SK-N-SH (cell line): Measurements from ENCODE around the gene USP32. TPM values are rescaled to one million over a fixed set of nuclear protein-coding genes. Genes with fewer than 3 reads are reported as not detected.

Source experiments
- CTCF ChIA-PET: fragments of 300-600, 350-600 bp; formaldehyde crosslinking; extraction: SDS; loops from one replicate; lab custom pipeline; 2021; lab: Yijun Ruan, JAX
- POLR2A ChIA-PET: fragments of 350-600 bp; sonication (Branson Sonifier 250); formaldehyde crosslinking; extraction: SDS; loops from one replicate; lab custom pipeline; 2020; ENCODE audit warnings: antibody characterized with exemption, inconsistent platforms; lab: Yijun Ruan, JAX
- DNase-seq: peaks from one replicate; pipeline ENCODE4 v3.0.0; 2012
- H2AFZ ChIP-seq: fragments of 200-600 bp; sonication (generic); 2 replicates; pipeline ENCODE4 v1.8.1; 2016; ENCODE audit warnings: antibody characterized with exemption, mild to moderate bottlenecking, low read depth
- H3F3A ChIP-seq: fragments of 200-600 bp; sonication (generic); replicated peaks from 2 replicates; pipeline ENCODE3; 2016; ENCODE audit warnings: antibody characterized with exemption, mild to moderate bottlenecking; ENCODE audit not compliant: insufficient read depth
- H3K27ac ChIP-seq, 2 experiments: fragments of 200-500 bp in 1 of 2; fragments of 200-600 bp in 1 of 2; sonication (Bioruptor generic) in 1 of 2; sonication (generic), shearing (Covaris generic) in 1 of 2; 2 replicates each; pipeline versions ENCODE4 v1.5.1 to v1.6.1; 2014 to 2016; ENCODE audit warnings: low read depth in 2 of 2, inconsistent platforms in 1 of 2, low read length in 1 of 2, mild to moderate bottlenecking in 1 of 2, mixed read lengths in 1 of 2
- H3K27me3 ChIP-seq: fragments of 200-600 bp; sonication (generic), shearing (Covaris generic); 2 replicates; pipeline ENCODE4 v1.6.1; 2016; ENCODE audit warnings: mixed run types; ENCODE audit not compliant: insufficient read depth
- H3K36me3 ChIP-seq, 2 experiments: fragments of 200-500 bp in 1 of 2; fragments of 200-600 bp in 1 of 2; sonication (Bioruptor generic) in 1 of 2; sonication (generic) in 1 of 2; replicated peaks in 1 of 2; 2 replicates each; pipeline versions ENCODE3 to v1.5.1; 2014 to 2016; ENCODE audit warnings: low read length in 1 of 2, mild to moderate bottlenecking in 1 of 2; ENCODE audit not compliant: insufficient read depth in 2 of 2, control insufficient read depth in 1 of 2
- H3K4me1 ChIP-seq, 2 experiments: fragments of 200-500 bp in 1 of 2; fragments of 200-600 bp in 1 of 2; sonication (Bioruptor generic) in 1 of 2; sonication (generic), shearing (Covaris generic) in 1 of 2; 2 replicates each; pipeline versions ENCODE4 v1.5.1 to v1.6.1; 2014 to 2016; ENCODE audit warnings: low read depth in 1 of 2, low read length in 1 of 2, mixed run types in 1 of 2; ENCODE audit not compliant: insufficient read depth in 2 of 2, control insufficient read depth in 1 of 2
- H3K4me2 ChIP-seq: fragments of 200-600 bp; sonication (generic), shearing (Covaris generic); 2 replicates; pipeline ENCODE4 v1.6.1; 2017; ENCODE audit warnings: mixed run types
- H3K4me3 ChIP-seq, 2 experiments: fragments of 200-500 bp in 1 of 2; fragments of 200-600 bp in 1 of 2; sonication (Bioruptor generic) in 1 of 2; sonication (generic), shearing (Covaris generic) in 1 of 2; 2 replicates each; pipeline versions ENCODE4 v1.5.1 to v1.8.1; 2014 to 2016; ENCODE audit warnings: low read depth in 2 of 2, inconsistent platforms in 1 of 2, low read length in 1 of 2, mild to moderate bottlenecking in 1 of 2, mixed read lengths in 1 of 2, moderate library complexity in 1 of 2
- H3K79me2 ChIP-seq: fragments of 200-600 bp; sonication (generic); 2 replicates; pipeline ENCODE4 v1.8.1; 2017; ENCODE audit warnings: mild to moderate bottlenecking; ENCODE audit not compliant: insufficient read depth
- H3K9ac ChIP-seq: fragments of 200-600 bp; sonication (generic); 2 replicates; pipeline ENCODE4 v1.6.1; 2017; ENCODE audit warnings: mixed run types
- H3K9me2 ChIP-seq: fragments of 200-600 bp; sonication (generic); 2 replicates; pipeline ENCODE4 v1.6.1; 2017; ENCODE audit warnings: mixed run types
- H3K9me3 ChIP-seq: fragments of 200-600 bp; sonication (generic); 2 replicates; pipeline ENCODE4 v1.6.1; 2017; ENCODE audit warnings: mixed run types, mild to moderate bottlenecking, moderate library complexity
- H4K20me1 ChIP-seq: fragments of 200-600 bp; sonication (generic); 2 replicates; pipeline ENCODE4 v1.6.1; 2017; ENCODE audit warnings: mild to moderate bottlenecking, mixed run types; ENCODE audit not compliant: insufficient read depth
- CHD2 ChIP-seq: fragments of 150-350 bp; IDR thresholded peaks from 2 replicates; pipeline ENCODE4 v1.6.1; 2018; ENCODE audit warnings: low read length; ENCODE audit not compliant: partially characterized antibody
- ELF1 ChIP-seq: IDR thresholded peaks from 2 replicates; pipeline ENCODE4 v1.4.0; 2012
- GABPA ChIP-seq: IDR thresholded peaks from 2 replicates; pipeline ENCODE4 v1.4.0; 2012; ENCODE audit warnings: low read depth, mild to moderate bottlenecking
- POLR2AphosphoS5 ChIP-seq: IDR thresholded peaks from 2 replicates; pipeline ENCODE4 v1.6.1; 2012; ENCODE audit warnings: low read depth, low read length
- RAD21 ChIP-seq: IDR thresholded peaks from 2 replicates; pipeline ENCODE4 v1.6.1; 2012; ENCODE audit warnings: mild to moderate bottlenecking, low read length
- RCOR1 ChIP-seq: fragments of 150-350 bp; IDR thresholded peaks from 2 replicates; pipeline ENCODE4 v1.6.1; 2017; ENCODE audit warnings: antibody characterized with exemption, low read length
- REST ChIP-seq: IDR thresholded peaks from 2 replicates; pipeline ENCODE4 v1.6.1; 2012; ENCODE audit warnings: mild to moderate bottlenecking, low read depth, low read length, moderate library complexity
- TEAD4 ChIP-seq: IDR thresholded peaks from 2 replicates; pipeline ENCODE4 v1.4.0; 2012; ENCODE audit warnings: mild to moderate bottlenecking, borderline replicate concordance; ENCODE audit not compliant: insufficient read depth
- WGBS: methylation state at CpG from one replicate; pipeline ENCODE4 v1.1.6; 2017; ENCODE audit warnings: low lambda C conversion rate; 5-methylcytosine and 5-hydroxymethylcytosine counted together
- polyA plus RNA-seq, 3 experiments: library from polyadenylated mRNA; depleted of rRNA; stranded (reverse); fragments of >200 nt; gene quantifications; 2 replicates each; pipeline ENCODE4 v1.2.3, GENCODE V29; 2012
- TF ChIP-seq, protein P1 (sequence below): fragments of 150-350 bp; IDR thresholded peaks from 2 replicates; pipeline ENCODE4 v1.6.1; 2016; ENCODE audit warnings: mild to moderate bottlenecking, low read depth, low read length
- TF ChIP-seq, protein P2 (sequence below): fragments of 150-350 bp; IDR thresholded peaks from 2 replicates; pipeline ENCODE4 v1.6.1; 2017; ENCODE audit warnings: antibody characterized with exemption, low read length, low read depth, borderline replicate concordance

USP32 gene
- polyA plus RNA-seq, 1 of the 3 experiments (the other 2 are of a cell fraction): 25.6 TPM

- H3K27me3 ChIP-seq: no peaks in the 10 kb centered on the region
- no peak for DNase-seq
- H4K20me1 ChIP-seq: peaks cover 61% of the 10 kb centered on the region
- H3K9ac ChIP-seq: no peak overlapping the region
- no peak overlapping the region for H3K4me3 ChIP-seq
- 90% methylated on average over 4 of the region's 4 CpGs for WGBS
- H3K79me2 ChIP-seq: peaks cover 95% of the 10 kb centered on the region
- H3K4me1 ChIP-seq: peaks cover 0 to 15% of the 10 kb centered on the region in 2 experiments; a peak in 1 of 4 replicates
- H3K9me2 ChIP-seq: no peaks in the 10 kb centered on the region
- H2AFZ ChIP-seq: no peak overlapping the region
- TF ChIP-seq POLR2AphosphoS5 (no peak), GABPA (no peak), RCOR1 (no peak), RAD21 (no peak), TEAD4 (no peak), ELF1 (no peak), CHD2 (no peak), REST (no peak)
- TF ChIP-seq, protein P1, sequence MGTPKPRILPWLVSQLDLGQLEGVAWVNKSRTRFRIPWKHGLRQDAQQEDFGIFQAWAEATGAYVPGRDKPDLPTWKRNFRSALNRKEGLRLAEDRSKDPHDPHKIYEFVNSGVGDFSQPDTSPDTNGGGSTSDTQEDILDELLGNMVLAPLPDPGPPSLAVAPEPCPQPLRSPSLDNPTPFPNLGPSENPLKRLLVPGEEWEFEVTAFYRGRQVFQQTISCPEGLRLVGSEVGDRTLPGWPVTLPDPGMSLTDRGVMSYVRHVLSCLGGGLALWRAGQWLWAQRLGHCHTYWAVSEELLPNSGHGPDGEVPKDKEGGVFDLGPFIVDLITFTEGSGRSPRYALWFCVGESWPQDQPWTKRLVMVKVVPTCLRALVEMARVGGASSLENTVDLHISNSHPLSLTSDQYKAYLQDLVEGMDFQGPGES: no peak
- TF ChIP-seq, protein P2, sequence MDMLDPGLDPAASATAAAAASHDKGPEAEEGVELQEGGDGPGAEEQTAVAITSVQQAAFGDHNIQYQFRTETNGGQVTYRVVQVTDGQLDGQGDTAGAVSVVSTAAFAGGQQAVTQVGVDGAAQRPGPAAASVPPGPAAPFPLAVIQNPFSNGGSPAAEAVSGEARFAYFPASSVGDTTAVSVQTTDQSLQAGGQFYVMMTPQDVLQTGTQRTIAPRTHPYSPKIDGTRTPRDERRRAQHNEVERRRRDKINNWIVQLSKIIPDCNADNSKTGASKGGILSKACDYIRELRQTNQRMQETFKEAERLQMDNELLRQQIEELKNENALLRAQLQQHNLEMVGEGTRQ: no peak
- H3K9me3 ChIP-seq: no peaks in the 10 kb centered on the region
- ChIA-PET POLR2A (no interaction called here), CTCF (interaction anchor here (0.7 to 1.5 kb wide), 2 partner anchors 16 to 26 kb away, joined by 3 to 4 read pairs; no protein-coding TSS in a partner anchor)
- H3K4me2 ChIP-seq: no peak overlapping the region
- peaks cover 20% of the 10 kb centered on the region for H3F3A ChIP-seq
- no peak overlapping the region for H3K27ac ChIP-seq
- no peaks in the 10 kb centered on the region for H3K36me3 ChIP-seq
These were observed 36.0 kb downstream of the USP32 start for GRCh38 chr17:60355663-60356594.
